ENCODE results near the gene ZNF516.

Gene ZNF516

GRCh38 chr18:76340410-76340809 is 154.6 kb downstream of the ZNF516 start:
- no peak for TF ChIP-seq CTCF (IDR thresholded peaks at IDR 0.05; ENCODE audit: borderline replicate concordance, insufficient read depth, low read depth, low read length)
- H3K4me3 ChIP-seq (ENCODE audit: low read depth, low read length), result no peak overlapping the region

GRCh38 chr18:76339246-76339620 is 155.8 kb downstream of the ZNF516 start:
- no peak for TF ChIP-seq CTCF (IDR thresholded peaks at IDR 0.05; ENCODE audit: borderline replicate concordance, insufficient read depth, low read depth, low read length)
- H3K4me3 ChIP-seq (ENCODE audit: low read depth, low read length), result no peak overlapping the region

- TF ChIP-seq CTCF (IDR thresholded peaks at IDR 0.05; ENCODE audit: borderline replicate concordance, insufficient read depth, low read depth, low read length), result no peak
- no peak overlapping the region for H3K4me3 ChIP-seq (ENCODE audit: low read depth, low read length)
These were observed 156.3 kb downstream of the ZNF516 start for GRCh38 chr18:76338619-76339245.

GRCh38 chr18:76338088-76338487 is 157.0 kb downstream of the ZNF516 start:
- TF ChIP-seq CTCF (IDR thresholded peaks at IDR 0.05; ENCODE audit: borderline replicate concordance, insufficient read depth, low read depth, low read length), result no peak
- H3K4me3 ChIP-seq (ENCODE audit: low read depth, low read length), result no peak overlapping the region

- H3K4me3 ChIP-seq (ENCODE audit: low read depth, low read length), result no peak overlapping the region
- no peak for TF ChIP-seq CTCF (IDR thresholded peaks at IDR 0.05; ENCODE audit: borderline replicate concordance, insufficient read depth, low read depth, low read length)
These were observed 159.0 kb downstream of the ZNF516 start for GRCh38 chr18:76335859-76336640.

- no peak overlapping the region for H3K4me3 ChIP-seq (ENCODE audit: low read depth, low read length)
- TF ChIP-seq CTCF (IDR thresholded peaks at IDR 0.05; ENCODE audit: borderline replicate concordance, insufficient read depth, low read depth, low read length), result no peak
These were observed 166.9 kb downstream of the ZNF516 start for GRCh38 chr18:76328140-76328539.

- no peak overlapping the region for H3K4me3 ChIP-seq (ENCODE audit: low read depth, low read length)
- no peak for TF ChIP-seq CTCF (IDR thresholded peaks at IDR 0.05; ENCODE audit: borderline replicate concordance, insufficient read depth, low read depth, low read length)
These were observed 171.2 kb downstream of the ZNF516 start for GRCh38 chr18:76323891-76324290.

All from GM12875 (cell line).